B cell (primary cell): ENCODE measurements around the gene QRSL1. TPM values are rescaled to one million over a fixed set of nuclear protein-coding genes. Genes with fewer than 3 reads are reported as not detected.
"Not testable (repeated sequence)": the region's sequence is repeated elsewhere in the genome, so short reads cannot be mapped to it uniquely, and the experiment has no call there.

ENCODE experiments used
- ATAC-seq: fragments of 200-7000 bp; cut with Tn5 transposase; one replicate; pipeline ENCODE4 v1.10.0; 2021; ENCODE audit warnings: low read depth, mild to moderate bottlenecking, moderate number of reproducible peaks, moderate library complexity
- CTCF ChIA-PET: fragments of 350-600 bp; sonication (Branson Sonifier 250); formaldehyde crosslinking; loops from one replicate; lab custom pipeline; 2021; ENCODE audit warnings: antibody characterized with exemption, inconsistent platforms; lab: Charles Lee
- POLR2A ChIA-PET: fragments of 350-600 bp; sonication (Branson Sonifier 250); formaldehyde crosslinking; loops from one replicate; lab custom pipeline; 2021; ENCODE audit warnings: antibody characterized with exemption; lab: Charles Lee
- DNase-seq: peaks from one replicate; pipeline ENCODE4 v3.0.0; 2013
- H2AFZ ChIP-seq: 2 replicates; pipeline ENCODE4 v1.6.1; 2012; ENCODE audit warnings: mild to moderate bottlenecking, low read depth, low read length; ENCODE audit not compliant: insufficient read depth, poor library complexity, severe bottlenecking
- H3K27ac ChIP-seq, 2 donors: 1 replicate in 1 of 2; 2 replicates in 1 of 2; pipeline ENCODE4 v1.5.1; 2012 to 2013; ENCODE audit warnings: low read length in 2 of 2, mild to moderate bottlenecking in 2 of 2, moderate library complexity in 1 of 2
- H3K27me3 ChIP-seq, 4 experiments: fragments of 200-600 bp in 1 of 4; sonication (generic) in 1 of 4; replicated peaks in 1 of 4; 1 replicate in 2 of 4; 2 replicates in 2 of 4; pipeline versions ENCODE4 v1.6.1 to v1.7.0; 2013 to 2016; ENCODE audit warnings: low read length in 3 of 4, mild to moderate bottlenecking in 2 of 4, mixed read lengths in 1 of 4, moderate library complexity in 1 of 4; ENCODE audit not compliant: insufficient read depth in 4 of 4, control insufficient read depth in 3 of 4; ENCODE audit errors: control extremely low read depth in 1 of 4
- H3K36me3 ChIP-seq, 2 experiments: replicated peaks in 1 of 2; 1 replicate in 1 of 2; 2 replicates in 1 of 2; pipeline versions ENCODE4 v1.6.1 to v1.7.1; 2013; ENCODE audit warnings: low read length in 1 of 2; ENCODE audit not compliant: insufficient read depth in 2 of 2, control insufficient read depth in 1 of 2; ENCODE audit errors: control extremely low read depth in 1 of 2, extremely low read depth in 1 of 2
- H3K4me1 ChIP-seq, 2 donors: fragments of 200-600 bp in 1 of 2; sonication (generic) in 1 of 2; 1 replicate in 1 of 2; 2 replicates in 1 of 2; pipeline versions ENCODE4 v1.5.1 to v1.6.1; 2013 to 2017; ENCODE audit warnings: low read length in 2 of 2; ENCODE audit not compliant: control insufficient read depth in 2 of 2, insufficient read depth in 2 of 2
- H3K4me2 ChIP-seq: replicated peaks from 2 replicates; pipeline ENCODE3; 2012; ENCODE audit warnings: mild to moderate bottlenecking, low read depth, low read length; ENCODE audit not compliant: poor library complexity, severe bottlenecking
- H3K4me3 ChIP-seq, 5 experiments: fragments of 200-600 bp in 1 of 5; sonication (generic) in 1 of 5; 1 replicate in 3 of 5; 2 replicates in 2 of 5; pipeline versions ENCODE4 v1.5.1 to v1.7.0; 2011 to 2016; ENCODE audit warnings: low read length in 4 of 5, mild to moderate bottlenecking in 4 of 5, low read depth in 2 of 5, control low read depth in 1 of 5, moderate library complexity in 1 of 5; ENCODE audit not compliant: insufficient read depth in 1 of 5; ENCODE audit errors: control extremely low read depth in 1 of 5, extremely low read depth in 1 of 5
- H3K79me2 ChIP-seq: fragments of 200-600 bp; sonication (generic); one replicate; pipeline ENCODE4 v1.6.0; 2016; ENCODE audit warnings: low read length; ENCODE audit not compliant: control insufficient read depth, insufficient read depth
- H3K9ac ChIP-seq: fragments of 200-600 bp; sonication (generic); 2 replicates; pipeline ENCODE4 v1.6.1; 2017; ENCODE audit warnings: mild to moderate bottlenecking, low read length, moderate library complexity
- H3K9me3 ChIP-seq, 3 donors: one replicate each; pipeline versions ENCODE4 v1.6.1 to v1.7.1; 2013; ENCODE audit warnings: low read length in 2 of 3; ENCODE audit not compliant: control insufficient read depth in 2 of 3, insufficient read depth in 1 of 3; ENCODE audit errors: control extremely low read depth in 1 of 3
- H4K20me1 ChIP-seq: 2 replicates; pipeline ENCODE4 v1.6.0; 2012; ENCODE audit warnings: mild to moderate bottlenecking, low read length; ENCODE audit not compliant: insufficient read depth, control insufficient read depth, poor library complexity, severe bottlenecking
- H3K27ac Mint-ChIP-seq: one replicate; pipeline ENCODE4 v1.8.0; 2021; ENCODE audit warnings: mixed read lengths
- H3K27me3 Mint-ChIP-seq: one replicate; pipeline ENCODE4 v1.8.0; 2021; ENCODE audit warnings: mixed read lengths
- H3K4me1 Mint-ChIP-seq: one replicate; pipeline ENCODE4 v1.8.0; 2021; ENCODE audit warnings: mixed read lengths
- H3K4me3 Mint-ChIP-seq: one replicate; pipeline ENCODE4 v1.8.0; 2021; ENCODE audit warnings: mixed read lengths
- H3K9me3 Mint-ChIP-seq: one replicate; pipeline ENCODE4 v1.8.0; 2022; ENCODE audit warnings: mixed read lengths; ENCODE audit not compliant: insufficient read depth
- CTCF ChIP-seq: fragments of 200-600 bp; IDR thresholded peaks from one replicate; pipeline ENCODE4 v1.8.0; 2022; ENCODE audit warnings: antibody characterized with exemption, mild to moderate bottlenecking
- EZH2 ChIP-seq: IDR thresholded peaks from 2 replicates; pipeline ENCODE4 v1.6.1; 2012; ENCODE audit warnings: borderline replicate concordance, low read depth, mild to moderate bottlenecking, moderate library complexity, low read length; ENCODE audit not compliant: insufficient read depth, poor library complexity, severe bottlenecking
- WGBS: methylation state at CpG from one replicate; pipeline ENCODE4 v1.1.5; 2013; ENCODE audit warnings: missing lambda C conversion rate; ENCODE audit not compliant: insufficient coverage; 5-methylcytosine and 5-hydroxymethylcytosine counted together
- intact Hi-C: fragments of 100-400 bp; cut with micrococcal nuclease; formaldehyde crosslinking; loops from one replicate; pipeline ENCODE4 v1.10.0; 2022
- polyA plus RNA-seq: library from polyadenylated mRNA; depleted of rRNA; stranded (reverse); fragments of >200 nt; gene quantifications from 2 replicates; pipeline ENCODE4 v1.2.3, GENCODE V29; 2012
- total RNA-seq, 2 donors: library from RNA; stranded (reverse); fragments of 120-200 nt in 1 of 2; gene quantifications; 1 replicate in 1 of 2; 2 replicates in 1 of 2; pipeline versions ENCODE4 v1.2.3 to v1.2.4, GENCODE V29; 2013 to 2022

Gene QRSL1
- total and polyA plus RNA-seq, 2 donors (not counting 1 experiment from before 2014, with no cell fraction given), result 36.9 to 38.5 TPM

GRCh38 chr6:106694343-106694742 is 65.0 kb downstream of the QRSL1 start:
- no peaks in the 10 kb centered on the region for H3K27me3 ChIP-seq
- H3K9me3 ChIP-seq, result peaks cover 0 to 4% (median 0%) of the 10 kb centered on the region in 3 donors
- H3K9ac ChIP-seq, result no peak overlapping the region
- H3K4me3 ChIP-seq, result no peak overlapping the region
- no peak overlapping the region for H3K27ac ChIP-seq
- Mint-ChIP-seq H3K27ac (peak overlapping the region; percentile 82), H3K27me3 (no peaks in the 10 kb centered on the region), H3K4me3 (no peak overlapping the region), H3K9me3 (no peaks in the 10 kb centered on the region), H3K4me1 (peaks cover 56% of the 10 kb centered on the region)
- 60% methylated on average over 6 of the region's 8 CpGs for WGBS
- no peaks in the 10 kb centered on the region for H3K79me2 ChIP-seq
- peak overlapping the region; percentile 11 for H3K4me2 ChIP-seq
- peaks cover 35% of the 10 kb centered on the region in 2 donors for H3K4me1 ChIP-seq
- no peaks in the 10 kb centered on the region for H3K36me3 ChIP-seq
- intact Hi-C loops, result no loop called here
- H4K20me1 ChIP-seq, result no peaks in the 10 kb centered on the region
- ChIA-PET CTCF (interaction anchor here (0.5 to 2.3 kb wide), 7 partner anchors 8 to 1605 kb away, joined by 3 to 11 read pairs (median 3); no protein-coding TSS in a partner anchor), POLR2A (no interaction called here)
- no peak for DNase-seq
- H2AFZ ChIP-seq, result peak overlapping the region; percentile 52
- ATAC-seq, result peak; percentile 39
- TF ChIP-seq EZH2 (no peak), CTCF (no peak)

GRCh38 chr6:106700581-106700980 is 71.2 kb downstream of the QRSL1 start:
- ATAC-seq, result no peak
- no peaks in the 10 kb centered on the region for H3K79me2 ChIP-seq
- intact Hi-C loops, result loop anchor here (5.0 kb wide), 3 partner anchors 93 to 178 kb away; no protein-coding TSS in a partner anchor
- Mint-ChIP-seq H3K9me3 (peaks cover 3% of the 10 kb centered on the region), H3K4me3 (peak overlapping the region; percentile 17), H3K27ac (peak overlapping the region; percentile 98), H3K27me3 (no peaks in the 10 kb centered on the region), H3K4me1 (peaks cover 89% of the 10 kb centered on the region)
- DNase-seq, result no peak
- H3K27me3 ChIP-seq, result no peaks in the 10 kb centered on the region
- H3K36me3 ChIP-seq, result no peaks in the 10 kb centered on the region
- no peaks in the 10 kb centered on the region for H4K20me1 ChIP-seq
- peak overlapping the region; percentile 37 for H2AFZ ChIP-seq
- POLR2A ChIA-PET, result no interaction called here
- H3K4me3 ChIP-seq, result no peak overlapping the region
- TF ChIP-seq EZH2, result no peak
- TF ChIP-seq CTCF, result no peak
- CTCF ChIA-PET, result interaction anchor here (0.7 to 3.5 kb wide), 4 partner anchors 34 to 105 kb away, joined by 4 to 14 read pairs (median 8); no protein-coding TSS in a partner anchor
- H3K9me3 ChIP-seq, result peaks cover 3 to 21% (median 8%) of the 10 kb centered on the region in 3 donors
- H3K4me2 ChIP-seq, result no peak overlapping the region
- H3K9ac ChIP-seq, result no peak overlapping the region
- H3K4me1 ChIP-seq, result peaks cover 79 to 81% of the 10 kb centered on the region in 2 donors
- peak overlapping the region; percentile 90 to 94 for H3K27ac ChIP-seq

- DNase-seq, ATAC-seq, H3K36me3 ChIP-seq, H3K9me3 Mint-ChIP-seq, H4K20me1 ChIP-seq, H3K9ac ChIP-seq, H3K4me3 ChIP-seq, H3K27me3 ChIP-seq, H3K79me2 ChIP-seq, H3K27me3 Mint-ChIP-seq: not testable (repeated sequence)
- 94% methylated on average over 2 of the region's 3 CpGs for WGBS
- Mint-ChIP-seq H3K27ac (peak overlapping the region; percentile 98), H3K4me1 (peaks cover 90% of the 10 kb centered on the region), H3K4me3 (peak overlapping the region; percentile 79)
- intact Hi-C loops, result loop anchor here (5.0 kb wide), 3 partner anchors 94 to 179 kb away; no protein-coding TSS in a partner anchor
- POLR2A ChIA-PET, result interaction anchor here (1.6 kb wide), 1 partner anchor 52 kb away, joined by 4 read pairs; no protein-coding TSS in a partner anchor
- H3K9me3 ChIP-seq, result peaks cover 3 to 20% (median 14%) of the 10 kb centered on the region in 3 donors
- H2AFZ ChIP-seq, result peak overlapping the region; percentile 37
- CTCF ChIA-PET, result interaction anchor here (0.7 to 3.5 kb wide), 4 partner anchors 10 to 105 kb away, joined by 3 to 14 read pairs (median 8); no protein-coding TSS in a partner anchor
- peak overlapping the region; percentile 68 for H3K4me2 ChIP-seq
- H3K27ac ChIP-seq, result peak overlapping the region; percentile 90 to 94
- H3K4me1 ChIP-seq, result peaks cover 85 to 87% of the 10 kb centered on the region in 2 donors
Observed at GRCh38 chr6:106701201-106701600, 71.8 kb downstream of the QRSL1 start.
